GM18870 (cell line): ENCODE results near the gene EML4.
"Not testable (repeated sequence)": the region's sequence is repeated elsewhere in the genome, so short reads cannot be mapped to it uniquely, and the experiment has no call there.

ENCODE experiments used
- ATAC-seq: cut with Tn5 transposase; IDR thresholded peaks from one replicate; pipeline ENCODE4 v1.9.1; 2021; ENCODE audit warnings: moderate library complexity; ENCODE audit not compliant: unreplicated experiment

EML4 gene

GRCh38 chr2:42372474-42373200 is 203.5 kb downstream of the EML4 start:
- no peak for ATAC-seq

- ATAC-seq = no peak
Observed at GRCh38 chr2:42376758-42377157, 207.6 kb downstream of the EML4 start.

GRCh38 chr2:42378415-42378814 is 209.3 kb downstream of the EML4 start:
- ATAC-seq = no peak

DNA sequence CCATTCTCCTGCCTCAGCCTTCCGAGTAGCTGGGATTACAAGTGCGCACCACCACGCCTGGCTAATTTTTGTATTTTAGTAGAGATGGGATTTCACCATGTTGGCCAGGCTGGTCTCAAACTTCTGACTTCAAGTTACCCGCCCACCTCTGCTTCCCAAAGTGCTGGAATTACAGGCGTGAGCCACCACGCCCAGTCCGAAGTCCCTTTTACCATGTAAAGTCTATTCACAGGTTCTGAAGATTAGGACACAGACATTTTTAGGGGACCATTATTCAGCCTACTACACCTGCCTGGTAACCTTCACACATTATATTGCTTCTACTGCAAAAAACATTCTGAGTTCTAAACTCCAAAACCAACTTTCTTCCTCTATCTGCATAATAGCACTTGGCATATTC is 210.9 kb downstream of the EML4 start:
- not testable (repeated sequence) for ATAC-seq

- no peak for ATAC-seq
Observed at GRCh38 chr2:42382144-42382543, 213.0 kb downstream of the EML4 start.
